GM12891 (cell line): ENCODE results near the gene CMC4.

Experiments
- POLR2A ChIP-seq: IDR thresholded peaks from 2 replicates; pipeline ENCODE4 v1.6.1; 2011; ENCODE audit warnings: low read depth, low read length, control low read depth
- SPI1 ChIP-seq: IDR thresholded peaks from 2 replicates; pipeline ENCODE4 v1.6.1; 2011; ENCODE audit warnings: low read depth, low read length, control low read depth

- TF ChIP-seq POLR2A (no peak), SPI1 (no peak)
Observed at GRCh38 chrX:155113097-155113496, 42.2 kb upstream of the CMC4 start.
